Measurements from ENCODE around the gene KCTD15. TPM values are rescaled to one million over a fixed set of nuclear protein-coding genes. Genes with fewer than 3 reads are reported as not detected.

KCTD15 gene
- polyA plus RNA-seq (2012; ENCODE audit: insufficient read depth, insufficient read length) = 14.2 TPM

- no peak for DNase-seq (ENCODE audit: low read depth, low spot score)
- H3K4me3 ChIP-seq (ENCODE audit: low read length) = peak within 1 kb of the TSS; percentile 64
Measured at GRCh38 chr19:33796164-33796875, at the start of gene KCTD15. Gene KCTD15, plus strand, starts transcription at chr19:33796870. Its CDS starts 3,585 bp downstream, at chr19:33800455.

- DNase-seq (ENCODE audit: low read depth, low spot score) = no peak
- H3K4me3 ChIP-seq (ENCODE audit: low read length) = no peak overlapping the region
Measured at GRCh38 chr19:33747273-33747672, 49.4 kb upstream of the KCTD15 start.

GRCh38 chr19:33748231-33748630 is 48.4 kb upstream of the KCTD15 start:
- no peak for DNase-seq (ENCODE audit: low read depth, low spot score)
- H3K4me3 ChIP-seq (ENCODE audit: low read length) = no peak overlapping the region

GRCh38 chr19:33749016-33749415 is 47.7 kb upstream of the KCTD15 start:
- H3K4me3 ChIP-seq (ENCODE audit: low read length) = no peak overlapping the region
- DNase-seq (ENCODE audit: low read depth, low spot score) = no peak

GRCh38 chr19:33749619-33750175 is 47.0 kb upstream of the KCTD15 start:
- no peak for DNase-seq (ENCODE audit: low read depth, low spot score)

GRCh38 chr19:33750587-33751435 is 45.9 kb upstream of the KCTD15 start:
- DNase-seq (ENCODE audit: low read depth, low spot score) = no peak
- H3K4me3 ChIP-seq (ENCODE audit: low read length) = no peak overlapping the region

More at GRCh38 chr19:33749619-33750175, 47.0 kb upstream of the KCTD15 start:
- no peak overlapping the region for H3K4me3 ChIP-seq (ENCODE audit: low read length)

GRCh38 chr19:33751436-33751770 is 45.3 kb upstream of the KCTD15 start:
- DNase-seq (ENCODE audit: low read depth, low spot score) = no peak
- no peak overlapping the region for H3K4me3 ChIP-seq (ENCODE audit: low read length)

- no peak for DNase-seq (ENCODE audit: low read depth, low spot score)
- H3K4me3 ChIP-seq (ENCODE audit: low read length) = no peak overlapping the region
Measured at GRCh38 chr19:33752018-33752800, 44.5 kb upstream of the KCTD15 start.

GRCh38 chr19:33752945-33753344 is 43.7 kb upstream of the KCTD15 start:
- DNase-seq (ENCODE audit: low read depth, low spot score) = no peak

GRCh38 chr19:33754361-33754760 is 42.3 kb upstream of the KCTD15 start:
- no peak for DNase-seq (ENCODE audit: low read depth, low spot score)
- no peak overlapping the region for H3K4me3 ChIP-seq (ENCODE audit: low read length)

More at GRCh38 chr19:33752945-33753344, 43.7 kb upstream of the KCTD15 start:
- no peak overlapping the region for H3K4me3 ChIP-seq (ENCODE audit: low read length)

- no peak overlapping the region for H3K4me3 ChIP-seq (ENCODE audit: low read length)
- DNase-seq (ENCODE audit: low read depth, low spot score) = no peak
Measured at GRCh38 chr19:33755099-33756035, 41.3 kb upstream of the KCTD15 start.

GRCh38 chr19:33756177-33756576 is 40.5 kb upstream of the KCTD15 start:
- DNase-seq (ENCODE audit: low read depth, low spot score) = no peak
- no peak overlapping the region for H3K4me3 ChIP-seq (ENCODE audit: low read length)

GRCh38 chr19:33758541-33759013 is 38.1 kb upstream of the KCTD15 start:
- DNase-seq (ENCODE audit: low read depth, low spot score) = no peak
- H3K4me3 ChIP-seq (ENCODE audit: low read length) = no peak overlapping the region

GRCh38 chr19:33759356-33759755 is 37.3 kb upstream of the KCTD15 start:
- no peak overlapping the region for H3K4me3 ChIP-seq (ENCODE audit: low read length)
- no peak for DNase-seq (ENCODE audit: low read depth, low spot score)

- H3K4me3 ChIP-seq (ENCODE audit: low read length) = no peak overlapping the region
Measured at GRCh38 chr19:33763633-33764371, 32.9 kb upstream of the KCTD15 start.

GRCh38 chr19:33766623-33767022 is 30.0 kb upstream of the KCTD15 start:
- H3K4me3 ChIP-seq (ENCODE audit: low read length) = no peak overlapping the region
- no peak for DNase-seq (ENCODE audit: low read depth, low spot score)

More at GRCh38 chr19:33763633-33764371, 32.9 kb upstream of the KCTD15 start:
- no peak for DNase-seq (ENCODE audit: low read depth, low spot score)

- no peak overlapping the region for H3K4me3 ChIP-seq (ENCODE audit: low read length)
- DNase-seq (ENCODE audit: low read depth, low spot score) = peak; percentile 40
Measured at GRCh38 chr19:33767898-33768413, 28.7 kb upstream of the KCTD15 start.
